ACC112 (cell line): Measurements from ENCODE around the gene FABP3.

Experiments used
- H2AFZ ChIP-seq: fragments of 200-600 bp; sonication (generic); one replicate; pipeline ENCODE4 v1.6.0; 2017; ENCODE audit warnings: antibody characterized with exemption, low read length; ENCODE audit not compliant: unreplicated experiment
- H3K27ac ChIP-seq: fragments of 200-600 bp; sonication (generic); 2 replicates; pipeline ENCODE4 v1.5.1; 2014; ENCODE audit warnings: low read depth, mild to moderate bottlenecking, antibody characterized with exemption, low read length, moderate library complexity
- H3K27me3 ChIP-seq: fragments of 200-600 bp; sonication (generic); 2 replicates; pipeline ENCODE4 v1.6.1; 2014; ENCODE audit warnings: mild to moderate bottlenecking, antibody characterized with exemption, low read length, moderate library complexity, mixed read lengths; ENCODE audit not compliant: insufficient read depth
- H3K36me3 ChIP-seq: fragments of 200-600 bp; sonication (generic); 2 replicates; pipeline ENCODE4 v1.6.1; 2016; ENCODE audit warnings: mild to moderate bottlenecking, antibody characterized with exemption, low read length, moderate library complexity, mixed read lengths; ENCODE audit not compliant: insufficient read depth
- H3K4me1 ChIP-seq: fragments of 200-600 bp; sonication (generic); one replicate; pipeline ENCODE4 v1.6.1; 2016; ENCODE audit warnings: low read length, mixed read lengths; ENCODE audit not compliant: insufficient read depth, unreplicated experiment, control insufficient read depth
- H3K4me3 ChIP-seq: fragments of 200-600 bp; sonication (generic); 2 replicates; pipeline ENCODE4 v1.5.1; 2014; ENCODE audit warnings: mild to moderate bottlenecking, low read depth, low read length
- H3K79me2 ChIP-seq: fragments of 200-600 bp; sonication (generic); one replicate; pipeline ENCODE4 v1.6.0; 2016; ENCODE audit warnings: low read length; ENCODE audit not compliant: control insufficient read depth, unreplicated experiment, insufficient read depth

FABP3 gene

GRCh38 chr1:31315902-31316301 is 57.0 kb downstream of the FABP3 start:
- Histone ChIP-seq H2AFZ (no peak overlapping the region), H3K36me3 (peaks cover 43% of the 10 kb centered on the region), H3K4me1 (no peaks in the 10 kb centered on the region)

More at GRCh38 chr1:31315902-31316301, 57.0 kb downstream of the FABP3 start:
- no peaks in the 10 kb centered on the region for H3K27me3 ChIP-seq
- H3K79me2 ChIP-seq, result no peaks in the 10 kb centered on the region
- H3K27ac ChIP-seq, result no peak overlapping the region
- H3K4me3 ChIP-seq, result no peak overlapping the region
